GM18517 (cell line): ENCODE results near the gene ALKBH3.

Source experiments
- ATAC-seq: cut with Tn5 transposase; IDR thresholded peaks from one replicate; pipeline ENCODE4 v1.9.1; 2021; ENCODE audit warnings: mild to moderate bottlenecking, moderate library complexity; ENCODE audit not compliant: unreplicated experiment

Gene ALKBH3

DNA sequence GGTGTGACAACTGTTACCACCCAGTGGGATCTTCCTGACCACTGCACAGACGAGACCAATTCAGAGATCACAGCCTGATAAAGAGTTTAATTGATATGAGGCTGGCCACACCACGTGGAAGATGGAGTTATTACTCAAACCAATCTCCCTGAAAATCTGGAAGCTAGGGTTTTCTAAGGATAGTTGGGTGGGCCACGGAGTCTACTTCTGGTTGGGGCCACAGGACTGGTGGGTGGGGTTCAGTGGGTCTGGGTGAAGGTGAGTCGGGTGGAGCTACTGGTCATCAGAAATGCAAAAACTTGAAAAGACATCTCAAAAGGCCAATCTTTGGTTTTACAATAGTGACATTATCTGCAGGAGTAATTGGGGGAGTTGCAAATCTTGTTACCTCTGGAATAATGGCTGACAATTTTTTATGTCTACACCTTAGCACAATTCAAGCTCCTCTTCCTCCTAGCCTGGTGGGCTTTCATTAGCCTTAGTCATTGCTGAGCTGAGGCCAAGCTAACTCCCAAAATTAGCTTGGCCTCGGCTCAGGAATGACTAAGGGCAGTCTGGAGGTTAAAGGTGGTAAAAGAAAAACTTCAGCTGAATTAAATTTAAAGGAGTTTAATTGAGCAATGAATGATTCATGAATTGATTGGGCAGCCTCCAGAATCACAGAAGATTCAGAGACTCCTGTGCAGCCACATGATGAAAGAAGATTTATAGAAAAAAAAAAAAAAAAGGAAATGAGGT, 74.9 kb downstream of the ALKBH3 start:
- ATAC-seq = no peak

DNA sequence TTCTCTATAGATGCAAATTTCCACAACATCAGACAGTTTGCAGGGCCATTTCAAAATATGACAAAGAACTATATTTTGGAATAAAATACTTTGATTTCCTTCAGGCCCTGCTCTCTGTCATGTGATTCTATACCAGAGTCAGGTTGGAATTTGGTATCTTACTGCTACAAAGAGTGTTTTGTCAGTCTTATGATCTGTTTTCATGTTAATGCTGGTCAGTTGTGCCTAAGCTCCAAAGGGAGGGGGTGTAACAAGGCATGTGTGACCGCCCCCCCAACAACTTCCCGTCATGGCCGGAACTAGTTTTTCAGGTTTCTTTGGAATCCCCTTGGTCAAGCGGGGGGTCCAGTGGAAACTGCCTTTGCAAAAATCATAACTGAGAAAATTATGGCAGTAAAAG, 76.9 kb downstream of the ALKBH3 start:
- no peak for ATAC-seq

DNA sequence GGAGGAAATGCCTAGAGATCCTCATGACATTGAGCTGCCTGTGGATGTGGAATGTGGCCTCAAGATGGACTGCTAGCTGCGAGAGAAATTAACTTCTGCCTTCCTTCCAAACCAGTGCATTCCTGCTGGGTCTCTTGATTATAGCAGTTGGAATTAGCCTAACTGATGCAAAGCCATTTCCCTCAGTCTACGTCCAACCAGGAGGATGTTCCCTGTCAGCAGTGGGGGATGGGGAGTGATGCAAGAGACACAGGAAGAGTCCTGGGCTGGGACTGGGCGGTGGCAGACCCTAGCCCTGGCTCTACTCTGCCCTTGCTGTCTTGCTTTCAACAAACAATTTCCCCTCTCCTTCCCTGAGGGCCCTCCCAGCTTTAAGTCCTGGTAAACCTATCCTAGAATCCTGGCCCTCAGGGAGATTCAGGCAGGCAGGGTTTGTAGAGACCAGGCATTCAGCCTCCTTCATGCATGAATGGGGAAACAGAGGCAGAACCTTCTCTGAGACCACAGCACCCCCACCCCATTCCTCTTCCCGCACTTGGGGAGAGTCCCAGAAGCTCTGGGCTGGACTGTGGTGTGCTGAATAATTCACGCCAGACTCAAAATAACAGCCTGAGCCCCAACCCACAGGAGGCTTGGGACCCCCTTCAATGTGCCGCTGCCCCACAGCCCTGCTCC, 78.8 kb downstream of the ALKBH3 start:
- ATAC-seq = no peak

DNA sequence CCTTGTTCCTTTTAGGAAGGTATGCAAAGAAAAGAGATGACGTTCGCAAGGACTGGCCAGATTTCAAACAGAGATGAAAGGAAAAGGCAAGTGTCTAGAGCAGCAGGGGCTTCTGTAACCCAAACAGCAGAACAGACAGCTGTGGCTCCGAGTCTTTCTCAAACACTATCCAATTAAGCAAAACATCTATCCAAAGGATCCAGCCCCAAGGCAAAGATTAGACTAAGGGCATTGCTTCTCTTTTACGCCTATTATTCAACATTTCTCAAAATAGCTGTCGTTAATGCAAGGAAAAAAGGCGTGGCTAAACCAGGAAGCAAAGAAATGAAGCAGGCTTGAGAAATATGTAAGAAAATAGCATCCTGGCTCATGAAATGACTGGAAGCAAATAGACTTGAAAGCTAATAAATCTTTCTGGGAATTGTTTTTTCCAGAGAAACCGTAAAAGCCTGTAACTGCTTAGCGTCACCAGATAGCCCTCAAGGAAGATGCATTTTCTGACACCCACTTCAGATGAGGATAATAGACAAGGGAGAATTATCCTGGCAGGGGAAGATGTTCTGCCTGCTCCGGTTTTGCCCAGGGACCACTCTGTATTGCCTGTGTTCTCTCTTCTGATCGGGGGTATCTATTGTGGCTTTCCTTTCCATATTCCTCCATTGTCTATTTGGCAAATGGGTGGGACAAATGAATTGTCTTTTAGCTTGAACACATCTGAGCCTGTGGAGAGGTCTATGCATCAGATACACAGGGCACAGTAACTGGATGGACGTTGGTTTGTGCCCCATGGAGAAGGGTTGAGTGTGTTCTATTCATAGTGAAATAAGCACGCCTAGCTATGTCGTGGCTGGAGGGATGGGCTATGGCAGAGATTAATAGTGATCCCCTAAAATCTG, 82.0 kb downstream of the ALKBH3 start:
- ATAC-seq = no peak

DNA sequence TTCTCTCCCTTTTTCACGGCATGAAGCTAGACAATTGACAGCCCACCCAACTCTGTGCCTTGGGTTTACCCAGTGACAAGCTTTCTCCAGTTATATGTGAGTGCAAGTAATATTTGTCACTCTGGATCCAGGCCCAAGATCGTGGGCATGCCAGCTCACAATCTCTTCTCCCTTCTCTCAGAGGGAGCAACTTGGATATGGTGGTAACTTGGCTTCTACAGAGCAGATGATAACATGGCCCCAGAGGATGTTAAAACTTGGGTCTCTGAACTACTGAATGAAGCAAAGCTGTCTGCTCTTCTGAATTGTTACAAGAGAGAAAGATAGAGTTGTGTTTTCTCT, 82.6 kb downstream of the ALKBH3 start:
- no peak for ATAC-seq

DNA sequence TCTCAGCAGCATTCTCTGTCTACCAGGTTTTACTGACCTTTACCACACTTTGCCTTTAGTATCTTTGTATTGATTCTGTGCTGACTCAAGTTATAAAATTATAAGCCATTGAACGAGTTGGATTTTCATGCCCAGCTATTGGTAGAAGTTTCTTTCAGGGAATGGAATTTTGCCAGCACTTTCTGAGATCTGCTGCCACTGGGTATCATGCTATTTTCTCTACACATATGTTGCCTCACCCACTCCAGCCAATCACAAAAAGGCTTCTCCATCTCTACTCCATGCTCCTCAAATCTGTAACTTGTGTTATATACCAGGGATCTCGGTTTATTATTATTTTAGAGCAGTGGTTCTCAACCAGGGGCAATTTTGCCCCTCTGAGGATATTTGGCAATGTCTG, 87.0 kb downstream of the ALKBH3 start:
- ATAC-seq = no peak

DNA sequence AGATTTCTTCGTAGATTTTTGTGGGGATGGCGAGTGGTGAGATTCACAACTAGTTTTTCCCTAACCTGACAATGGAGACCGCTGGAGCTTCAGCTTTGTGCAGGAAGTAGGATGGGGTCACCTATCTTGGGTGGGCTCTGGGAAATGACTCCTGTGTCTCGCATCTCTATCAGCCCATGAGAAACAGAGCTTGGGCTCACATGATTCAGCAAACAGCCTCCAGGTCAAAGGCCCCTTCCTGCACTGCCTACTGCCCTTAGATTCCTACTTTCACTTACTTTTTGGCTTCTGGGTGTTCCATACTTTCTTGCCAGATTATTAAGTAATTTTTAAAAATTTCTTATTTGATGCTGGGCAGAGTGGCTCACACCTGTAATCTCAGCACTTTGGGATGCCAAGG, 88.1 kb downstream of the ALKBH3 start:
- ATAC-seq = no peak

DNA sequence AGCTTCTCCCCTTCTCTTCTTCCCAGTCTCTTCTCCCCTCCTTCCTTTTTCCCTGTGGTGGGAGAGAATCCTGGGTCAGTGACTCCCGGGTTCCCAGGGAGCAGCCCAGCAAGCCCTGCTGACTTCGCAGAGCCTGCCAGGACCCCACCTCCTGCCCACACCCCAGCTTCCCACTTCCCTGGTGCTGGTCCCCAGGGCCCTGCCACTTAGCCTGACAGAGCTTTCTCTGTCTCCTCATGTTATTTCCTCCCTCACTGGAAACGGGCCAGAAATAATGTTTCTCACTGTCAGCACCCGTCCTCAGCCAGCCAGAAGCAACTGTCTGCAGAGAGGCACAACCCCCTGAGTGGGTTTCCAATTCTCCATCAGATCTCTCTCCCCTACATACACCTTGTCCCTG, 88.9 kb downstream of the ALKBH3 start:
- ATAC-seq = no peak
